ENCODE measurements around the gene GABBR2.

The GABBR2 gene

GRCh38 chr9:98708933-98709911, at the start of gene GABBR2:
Gene GABBR2, minus strand, starts transcription at chr9:98708935. Its CDS starts 198 bp downstream, at chr9:98708737.
- DNase-seq (ENCODE audit: low read depth in 2 of 2), result no peak

GRCh38 chr9:98755006-98755618, 46.4 kb upstream of the GABBR2 start:
- no peak for DNase-seq (ENCODE audit: low read depth in 2 of 2)

GRCh38 chr9:98751210-98751609, 42.5 kb upstream of the GABBR2 start:
- DNase-seq (ENCODE audit: low read depth in 2 of 2), result no peak

- DNase-seq (ENCODE audit: low read depth in 2 of 2), result no peak
Measured at GRCh38 chr9:98750364-98751060, 41.8 kb upstream of the GABBR2 start.

GRCh38 chr9:98747476-98747875, 38.7 kb upstream of the GABBR2 start:
- no peak for DNase-seq (ENCODE audit: low read depth in 2 of 2)

- DNase-seq (ENCODE audit: low read depth in 2 of 2), result no peak
Measured at GRCh38 chr9:98745470-98745869, 36.7 kb upstream of the GABBR2 start.

- DNase-seq (ENCODE audit: low read depth in 2 of 2), result no peak
Measured at GRCh38 chr9:98743818-98744611, 35.3 kb upstream of the GABBR2 start.

- DNase-seq (ENCODE audit: low read depth in 2 of 2), result no peak
Measured at GRCh38 chr9:98743329-98743728, 34.6 kb upstream of the GABBR2 start.

- no peak for DNase-seq (ENCODE audit: low read depth in 2 of 2)
Measured at GRCh38 chr9:98742325-98743280, 33.9 kb upstream of the GABBR2 start.

GRCh38 chr9:98740226-98740881, 31.6 kb upstream of the GABBR2 start:
- DNase-seq (ENCODE audit: low read depth in 2 of 2), result no peak

- DNase-seq (ENCODE audit: low read depth in 2 of 2), result no peak
Measured at GRCh38 chr9:98738741-98739140, 30.0 kb upstream of the GABBR2 start.

GRCh38 chr9:98736226-98736625, 27.5 kb upstream of the GABBR2 start:
- no peak for DNase-seq (ENCODE audit: low read depth in 2 of 2)

- no peak for DNase-seq (ENCODE audit: low read depth in 2 of 2)
Measured at GRCh38 chr9:98732801-98733200, 24.1 kb upstream of the GABBR2 start.

GRCh38 chr9:98732091-98732490, 23.4 kb upstream of the GABBR2 start:
- no peak for DNase-seq (ENCODE audit: low read depth in 2 of 2)

GRCh38 chr9:98730871-98731270, 22.1 kb upstream of the GABBR2 start:
- DNase-seq (ENCODE audit: low read depth in 2 of 2), result no peak

GRCh38 chr9:98728500-98728899, 19.8 kb upstream of the GABBR2 start:
- DNase-seq (ENCODE audit: low read depth in 2 of 2), result no peak

- no peak for DNase-seq (ENCODE audit: low read depth in 2 of 2)
Measured at GRCh38 chr9:98727428-98727827, 18.7 kb upstream of the GABBR2 start.

GRCh38 chr9:98726735-98727134, 18.0 kb upstream of the GABBR2 start:
- DNase-seq (ENCODE audit: low read depth in 2 of 2), result no peak

GRCh38 chr9:98724810-98725530, 16.2 kb upstream of the GABBR2 start:
- no peak for DNase-seq (ENCODE audit: low read depth in 2 of 2)

Measured in fibroblast of skin of left quadriceps (primary cell).